K562 (cell line): ENCODE measurements around the gene TLE6. TPM values are rescaled to one million over a fixed set of nuclear protein-coding genes. Genes with fewer than 3 reads are reported as not detected.
A peak's percentile ranks its signal among the peaks of the same experiment; 100 is the strongest.

Source experiments
- ATF1 ChIP-seq, 2 experiments: fragments of 450-650 bp in 1 of 2; IDR thresholded peaks; 2 replicates each; pipeline ENCODE4 v1.6.1; 2016; ENCODE audit warnings: missing compliant biosample characterization in 1 of 2, missing genetic modification characterization in 1 of 2
- ETV5 ChIP-seq: sonication (generic); formaldehyde crosslinking; IDR thresholded peaks from 2 replicates; pipeline ENCODE4 v1.4.0; 2020; ENCODE audit warnings: low read depth, mild to moderate bottlenecking, missing genetic modification reagents
- HMGXB4 ChIP-seq: sonication (generic); formaldehyde crosslinking; IDR thresholded peaks from 2 replicates; pipeline ENCODE4 v1.8.1; 2023; ENCODE audit warnings: mild to moderate bottlenecking, missing genetic modification reagents
- KLF6 ChIP-seq: fragments of 250-450 bp; sonication (Bioruptor Pico); IDR thresholded peaks from 2 replicates; pipeline ENCODE4 v1.4.0; 2020; ENCODE audit warnings: mild to moderate bottlenecking, moderate library complexity, borderline replicate concordance
- MAFK ChIP-seq: IDR thresholded peaks from 2 replicates; pipeline ENCODE4 v1.6.1; 2011; ENCODE audit warnings: low read length, improper control_type of control experiment
- NR2C1 ChIP-seq, 2 experiments: fragments of 450-650 bp; IDR thresholded peaks; 2 replicates each; pipeline ENCODE4 v1.6.1; 2017; ENCODE audit warnings: mild to moderate bottlenecking in 2 of 2, antibody characterized with exemption in 1 of 2, inconsistent platforms in 1 of 2, missing compliant biosample characterization in 1 of 2, missing genetic modification characterization in 1 of 2
- PHB2 ChIP-seq: fragments of 450-650 bp; IDR thresholded peaks from 2 replicates; pipeline ENCODE4 v1.6.1; 2017; ENCODE audit warnings: low read depth
- PRDM10 ChIP-seq: fragments of 450-650 bp; IDR thresholded peaks from 2 replicates; pipeline ENCODE4 v1.6.1; 2018; ENCODE audit not compliant: partially characterized antibody
- RBM25 ChIP-seq: fragments of 200-400 bp; formaldehyde crosslinking; IDR thresholded peaks from 2 replicates; pipeline ENCODE4 v1.6.1; 2018; ENCODE audit warnings: low read length, low read depth, moderate library complexity; ENCODE audit not compliant: severe bottlenecking
- ZNF277 ChIP-seq: fragments of 250-450 bp; sonication (Bioruptor Pico); IDR thresholded peaks from 2 replicates; pipeline ENCODE4 v1.8.0; 2022; ENCODE audit warnings: inconsistent platforms, mild to moderate bottlenecking, moderate library complexity, borderline replicate concordance
- ZNF695 ChIP-seq: fragments of 450-650 bp; formaldehyde crosslinking; IDR thresholded peaks from 2 replicates; pipeline ENCODE4 v1.4.0; 2020; ENCODE audit warnings: mild to moderate bottlenecking, moderate library complexity
- polyA plus RNA-seq, 8 experiments: library from polyadenylated mRNA; depleted of rRNA in 4 of 8; stranded (reverse) in 5 of 8; unstranded in 3 of 8; fragments of >200 nt; fragmentation: Nextera tagmentation in 2 of 8; fragmentation: Illumina TruSeq in 1 of 8; extraction: Ambion mirVana in 2 of 8; extraction: Trizol in 1 of 8; gene quantifications; 2 replicates each; pipeline versions ENCODE4 v1.2.1 to v1.2.3, GENCODE V29; 2011 to 2014; ENCODE audit warnings: inconsistent platforms in 1 of 8, missing spikeins in 1 of 8
- total RNA-seq, 7 experiments: library from RNA; depleted of rRNA in 6 of 7; stranded (reverse); fragments of >200 nt in 6 of 7; fragmentation: Illumina TruSeq in 2 of 7; extraction: Trizol in 2 of 7; gene quantifications; 2 replicates each; pipeline versions ENCODE4 v1.2.1 to v1.2.3, GENCODE V29; 2011 to 2021; ENCODE audit warnings: low replicate concordance in 1 of 7
- TF ChIP-seq, protein P1 (sequence below): sonication (generic); formaldehyde crosslinking; IDR thresholded peaks from 2 replicates; pipeline ENCODE4 v1.8.1; 2023; ENCODE audit warnings: mild to moderate bottlenecking, missing genetic modification reagents, moderate library complexity
- TF ChIP-seq, protein P2 (sequence below): fragments of 450-650 bp; IDR thresholded peaks from 2 replicates; pipeline ENCODE4 v1.6.1; 2016; ENCODE audit warnings: borderline replicate concordance
- TF ChIP-seq, protein P3 (sequence below): sonication (generic); formaldehyde crosslinking; IDR thresholded peaks from 2 replicates; pipeline ENCODE4 v1.8.0; 2022; ENCODE audit warnings: mild to moderate bottlenecking, missing genetic modification reagents

Gene TLE6
- total and polyA plus RNA-seq, 9 of the 15 experiments (the other 6 are each of a cell fraction or from before 2014, with no cell fraction given), result 1.1 to 6.1 (median 2.5) TPM

GRCh38 chr19:2962018-2962670 is 15.2 kb upstream of the TLE6 start (continued):
- TF ChIP-seq, protein P1, sequence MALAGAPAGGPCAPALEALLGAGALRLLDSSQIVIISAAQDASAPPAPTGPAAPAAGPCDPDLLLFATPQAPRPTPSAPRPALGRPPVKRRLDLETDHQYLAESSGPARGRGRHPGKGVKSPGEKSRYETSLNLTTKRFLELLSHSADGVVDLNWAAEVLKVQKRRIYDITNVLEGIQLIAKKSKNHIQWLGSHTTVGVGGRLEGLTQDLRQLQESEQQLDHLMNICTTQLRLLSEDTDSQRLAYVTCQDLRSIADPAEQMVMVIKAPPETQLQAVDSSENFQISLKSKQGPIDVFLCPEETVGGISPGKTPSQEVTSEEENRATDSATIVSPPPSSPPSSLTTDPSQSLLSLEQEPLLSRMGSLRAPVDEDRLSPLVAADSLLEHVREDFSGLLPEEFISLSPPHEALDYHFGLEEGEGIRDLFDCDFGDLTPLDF (CRISPR knock-in tag), result no peak
- TF ChIP-seq KLF6 (CRISPR knock-in tag) (peak; percentile 80; the same call in 1 of the 2 replicates), PRDM10 (no peak), PHB2 (no peak), ZNF695 (CRISPR knock-in tag) (no peak), NR2C1 (IDR thresholded peaks at IDR 0.05) (peak; percentile 36; the same call in 1 of the 2 replicates), NR2C1 (tag; IDR thresholded peaks at IDR 0.05) (no peak; the same call in 1 of the 2 replicates), MAFK (no peak), ZNF277 (CRISPR knock-in tag) (no peak), RBM25 (no peak), ETV5 (CRISPR knock-in tag) (no peak), HMGXB4 (CRISPR knock-in tag) (no peak), ATF1 (CRISPR knock-in tag; IDR thresholded peaks at IDR 0.05) (peak; percentile 44; the same call in 1 of the 2 replicates), ATF1 (tag; IDR thresholded peaks at IDR 0.05) (peak; percentile 99)
- TF ChIP-seq, protein P2, sequence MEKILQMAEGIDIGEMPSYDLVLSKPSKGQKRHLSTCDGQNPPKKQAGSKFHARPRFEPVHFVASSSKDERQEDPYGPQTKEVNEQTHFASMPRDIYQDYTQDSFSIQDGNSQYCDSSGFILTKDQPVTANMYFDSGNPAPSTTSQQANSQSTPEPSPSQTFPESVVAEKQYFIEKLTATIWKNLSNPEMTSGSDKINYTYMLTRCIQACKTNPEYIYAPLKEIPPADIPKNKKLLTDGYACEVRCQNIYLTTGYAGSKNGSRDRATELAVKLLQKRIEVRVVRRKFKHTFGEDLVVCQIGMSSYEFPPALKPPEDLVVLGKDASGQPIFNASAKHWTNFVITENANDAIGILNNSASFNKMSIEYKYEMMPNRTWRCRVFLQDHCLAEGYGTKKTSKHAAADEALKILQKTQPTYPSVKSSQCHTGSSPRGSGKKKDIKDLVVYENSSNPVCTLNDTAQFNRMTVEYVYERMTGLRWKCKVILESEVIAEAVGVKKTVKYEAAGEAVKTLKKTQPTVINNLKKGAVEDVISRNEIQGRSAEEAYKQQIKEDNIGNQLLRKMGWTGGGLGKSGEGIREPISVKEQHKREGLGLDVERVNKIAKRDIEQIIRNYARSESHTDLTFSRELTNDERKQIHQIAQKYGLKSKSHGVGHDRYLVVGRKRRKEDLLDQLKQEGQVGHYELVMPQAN, result no peak
- TF ChIP-seq, protein P3, sequence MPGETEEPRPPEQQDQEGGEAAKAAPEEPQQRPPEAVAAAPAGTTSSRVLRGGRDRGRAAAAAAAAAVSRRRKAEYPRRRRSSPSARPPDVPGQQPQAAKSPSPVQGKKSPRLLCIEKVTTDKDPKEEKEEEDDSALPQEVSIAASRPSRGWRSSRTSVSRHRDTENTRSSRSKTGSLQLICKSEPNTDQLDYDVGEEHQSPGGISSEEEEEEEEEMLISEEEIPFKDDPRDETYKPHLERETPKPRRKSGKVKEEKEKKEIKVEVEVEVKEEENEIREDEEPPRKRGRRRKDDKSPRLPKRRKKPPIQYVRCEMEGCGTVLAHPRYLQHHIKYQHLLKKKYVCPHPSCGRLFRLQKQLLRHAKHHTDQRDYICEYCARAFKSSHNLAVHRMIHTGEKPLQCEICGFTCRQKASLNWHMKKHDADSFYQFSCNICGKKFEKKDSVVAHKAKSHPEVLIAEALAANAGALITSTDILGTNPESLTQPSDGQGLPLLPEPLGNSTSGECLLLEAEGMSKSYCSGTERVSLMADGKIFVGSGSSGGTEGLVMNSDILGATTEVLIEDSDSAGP (CRISPR knock-in tag), result no peak
